ENCODE measurements around the gene MBOAT2. TPM values are rescaled to one million over a fixed set of nuclear protein-coding genes. Genes with fewer than 3 reads are reported as not detected.

The MBOAT2 gene
- total and polyA plus RNA-seq, 2 of the 13 experiments (the other 11 are each of a cell fraction or from before 2014, with no cell fraction given), result 0.11 to 0.36 TPM

DNA sequence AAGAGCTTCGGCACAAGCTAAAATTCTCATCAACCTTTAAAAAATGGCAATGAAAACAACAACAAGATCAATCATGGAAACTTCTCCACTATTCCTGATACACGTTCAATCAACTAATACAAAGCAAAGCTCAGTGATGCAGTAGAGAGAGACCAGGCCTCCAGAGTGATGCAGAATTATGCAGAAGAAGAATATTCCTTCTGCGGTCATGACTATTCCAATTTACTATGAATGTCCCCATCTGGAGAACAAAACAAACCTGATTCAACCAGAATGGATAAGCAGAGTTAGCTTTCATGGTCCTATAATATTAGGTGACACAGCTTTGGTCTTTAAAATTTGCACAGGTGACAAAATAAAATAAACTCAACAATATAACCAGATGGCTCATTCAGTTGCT lies 12.5 kb upstream of the MBOAT2 start (continued):
- TF ChIP-seq, protein P1, sequence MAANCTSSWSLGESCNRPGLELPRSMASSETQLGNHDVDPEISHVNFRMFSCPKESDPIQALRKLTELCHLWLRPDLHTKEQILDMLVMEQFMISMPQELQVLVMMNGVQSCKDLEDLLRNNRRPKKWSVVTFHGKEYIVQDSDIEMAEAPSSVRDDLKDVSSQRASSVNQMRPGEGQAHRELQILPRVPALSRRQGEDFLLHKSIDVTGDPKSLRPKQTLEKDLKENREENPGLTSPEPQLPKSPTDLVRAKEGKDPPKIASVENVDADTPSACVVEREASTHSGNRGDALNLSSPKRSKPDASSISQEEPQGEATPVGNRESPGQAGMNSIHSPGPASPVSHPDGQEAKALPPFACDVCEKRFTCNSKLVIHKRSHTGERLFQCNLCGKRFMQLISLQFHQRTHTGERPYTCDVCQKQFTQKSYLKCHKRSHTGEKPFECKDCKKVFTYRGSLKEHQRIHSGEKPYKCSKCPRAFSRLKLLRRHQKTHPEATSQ (CRISPR knock-in tag; IDR thresholded peaks at IDR 0.05; ENCODE audit: borderline replicate concordance), result no peak
- TF ChIP-seq GABPA (IDR thresholded peaks at IDR 0.05; ENCODE audit: low read depth, low read length), result no peak
- no peak for TF ChIP-seq GABPA (CRISPR knock-in tag; IDR thresholded peaks at IDR 0.05; ENCODE audit: low read depth)
- TF ChIP-seq ZKSCAN5 (CRISPR knock-in tag; IDR thresholded peaks at IDR 0.05), result no peak
- TF ChIP-seq, protein P2, sequence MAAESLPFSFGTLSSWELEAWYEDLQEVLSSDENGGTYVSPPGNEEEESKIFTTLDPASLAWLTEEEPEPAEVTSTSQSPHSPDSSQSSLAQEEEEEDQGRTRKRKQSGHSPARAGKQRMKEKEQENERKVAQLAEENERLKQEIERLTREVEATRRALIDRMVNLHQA (CRISPR knock-in tag; IDR thresholded peaks at IDR 0.05), result no peak
- no peak for TF ChIP-seq NAIF1 (CRISPR knock-in tag; IDR thresholded peaks at IDR 0.05; ENCODE audit: borderline replicate concordance)

DNA sequence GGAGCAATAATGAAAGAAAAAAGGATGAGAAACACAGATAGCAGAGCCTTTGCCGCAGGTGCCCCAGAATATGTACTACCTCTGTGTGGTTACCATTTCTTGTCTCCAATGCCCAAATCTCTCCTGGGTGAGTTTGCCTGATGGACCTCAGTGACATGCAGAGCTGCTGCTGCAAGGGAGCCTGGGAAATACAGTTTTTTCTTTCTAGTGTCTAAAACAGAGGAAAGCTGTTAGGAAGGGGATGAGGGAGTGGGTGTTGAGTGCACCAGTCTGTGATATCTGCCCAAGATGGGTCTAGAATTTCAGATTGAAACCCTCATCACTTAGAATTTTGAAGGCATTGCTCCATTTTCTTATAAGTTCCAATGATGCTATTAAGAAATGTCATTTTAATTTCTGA lies 9.9 kb upstream of the MBOAT2 start:
- H3K36me3 ChIP-seq (replicated peaks in 1 of 2; ENCODE audit: control insufficient read depth in 1 of 2, insufficient read depth in 2 of 2, low read length in 2 of 2), result no peaks in the 10 kb centered on the region
- no peaks in the 10 kb centered on the region for H3K4me1 ChIP-seq (ENCODE audit: insufficient read depth, low read length)
- TF ChIP-seq JDP2 (CRISPR knock-in tag; IDR thresholded peaks at IDR 0.05; ENCODE audit: borderline replicate concordance) (no peak), SP2 (CRISPR knock-in tag; IDR thresholded peaks at IDR 0.05) (no peak), SP1 (IDR thresholded peaks at IDR 0.05) (no peak), SP1 (CRISPR knock-in tag; IDR thresholded peaks at IDR 0.05) (no peak), ZNF253 (CRISPR knock-in tag; IDR thresholded peaks at IDR 0.05; ENCODE audit: borderline replicate concordance) (no peak), TRIM24 (CRISPR knock-in tag; IDR thresholded peaks at IDR 0.05) (no peak)
- no peak overlapping the region for H3K9ac ChIP-seq (ENCODE audit: insufficient read depth, low read depth, low read length)
- H3K27ac ChIP-seq (ENCODE audit: extremely low read length, insufficient read depth, low read length), result no peak overlapping the region
- FAIRE-seq, result no peak
- no peak overlapping the region for H3K4me2 ChIP-seq (ENCODE audit: low read depth, low read length)
- no peak overlapping the region for H2AFZ ChIP-seq (ENCODE audit: low read length)
- no peaks in the 10 kb centered on the region for H3K79me2 ChIP-seq (ENCODE audit: insufficient read depth, low read length)
- ChIA-PET POLR2A (no interaction called here), CTCF (ENCODE audit: low intra/inter-chr PET ratio, low total read pairs) (no interaction called here)
- BruUV-seq (replicated peaks), result no TSS peak
- ATAC-seq, result no peak
- 67% methylated on average over 1 of the region's 1 CpG for WGBS (ENCODE audit: low lambda C conversion rate)
- no peak for DNase-seq (ENCODE audit: low spot score)
- no peak overlapping the region for H3K4me3 ChIP-seq (replicated peaks in 1 of 3; ENCODE audit: insufficient read depth in 1 of 3, low read depth in 2 of 3, low read length in 3 of 3)
- in situ Hi-C loops (cut with HindIII; ENCODE audit: extremely low pct_ligation_motif_present, low pct_unique_long_range_greater_than_20kb) (no loop called here), intact Hi-C loops (cut with micrococcal nuclease; ENCODE audit: unreplicated experiment) (no loop called here)
- H4K20me1 ChIP-seq (ENCODE audit: insufficient read depth, low read length), result no peaks in the 10 kb centered on the region
- H3K27me3 ChIP-seq (ENCODE audit: control insufficient read depth in 1 of 2, insufficient read depth in 2 of 2, low read length in 2 of 2), result 0 out of 5 replicates have a peak, but pooled peaks cover 0 to 11% of the 10 kb centered on the region in 2 experiments
- H3K9me3 ChIP-seq (ENCODE audit: low read length), result no peaks in the 10 kb centered on the region

Data from HepG2 (cell line).